ENCODE results near the gene MX1.

GRCh38 chr21:41428311-41428710 lies 2.3 kb downstream of the MX1 start:
- TF ChIP-seq CTCF (IDR thresholded peaks at IDR 0.05) = no peak
- TF ChIP-seq EP300 (IDR thresholded peaks at IDR 0.05) = no peak
